ENCODE measurements around the gene MYLK4. TPM values are rescaled to one million over a fixed set of nuclear protein-coding genes. Genes with fewer than 3 reads are reported as not detected.
A peak's percentile ranks its signal among the peaks of the same experiment; 100 is the strongest.

MYLK4 gene
- total RNA-seq, 8 experiments from 2014 or later: 0.18 to 1.4 (median 0.46) TPM

GRCh38 chr6:2651536-2651935 is 99.2 kb downstream of the MYLK4 start:
- H3K27ac ChIP-seq: no peak overlapping the region
- H3K4me1 ChIP-seq (replicated peaks in 1 of 2): no peaks in the 10 kb centered on the region
- H3K4me3 ChIP-seq: no peak overlapping the region
- 8 to 100% (median 54%) methylated on average over 1 of the region's 1 CpG; no CpG with 5 or more reads in 2 of the 10 experiments for WGBS, 10 experiments
- ATAC-seq (replicated peaks in 6 of 8): no peak
- in situ Hi-C loops (cut with MboI; ENCODE audit: low pct_unique_long_range_greater_than_20kb in 2 of 9, low sequenced_read_pairs in 9 of 9, unreplicated experiment in 9 of 9): no loop called here

- WGBS, 10 experiments: no CpG with 5 or more reads among the region's 3 CpGs
- in situ Hi-C loops (cut with MboI; ENCODE audit: low pct_unique_long_range_greater_than_20kb in 2 of 9, low sequenced_read_pairs in 9 of 9, unreplicated experiment in 9 of 9): loop anchor here in 5 of 9 experiments (25.0 kb wide), 4 partner anchors 184 to 1059 kb away; partner anchors contain the start of gene FOXC1 (in 1 of the 5)
- no peak for ATAC-seq (replicated peaks in 6 of 8)
- Histone ChIP-seq H3K4me1 (replicated peaks in 1 of 2) (no peaks in the 10 kb centered on the region), H3K27ac (no peak overlapping the region), H3K4me3 (no peak overlapping the region)
These were observed 104.4 kb downstream of the MYLK4 start for GRCh38 chr6:2646346-2646745.

GRCh38 chr6:2643935-2644539 is 106.7 kb downstream of the MYLK4 start:
- Histone ChIP-seq H3K27ac (no peak overlapping the region), H3K4me1 (replicated peaks in 1 of 2) (peaks cover 0 to 4% of the 10 kb centered on the region in 2 donors), H3K4me3 (no peak overlapping the region)
- WGBS, 10 experiments: 77 to 100% (median 88%) methylated on average over 1 to 4 of the region's 5 CpGs; no CpG with 5 or more reads in 3 of the 10 experiments
- in situ Hi-C loops (cut with MboI; ENCODE audit: low pct_unique_long_range_greater_than_20kb in 2 of 9, low sequenced_read_pairs in 9 of 9, unreplicated experiment in 9 of 9): loop anchor here in 5 of 9 experiments (25.0 kb wide), 4 partner anchors 182 to 1057 kb away; partner anchors contain the start of gene FOXC1 (in 1 of the 5)
- no peak for ATAC-seq (replicated peaks in 6 of 8)

GRCh38 chr6:2643130-2643529 is 107.6 kb downstream of the MYLK4 start:
- in situ Hi-C loops (cut with MboI; ENCODE audit: low pct_unique_long_range_greater_than_20kb in 2 of 9, low sequenced_read_pairs in 9 of 9, unreplicated experiment in 9 of 9): loop anchor here in 5 of 9 experiments (25.0 kb wide), 4 partner anchors 181 to 1056 kb away; partner anchors contain the start of gene FOXC1 (in 1 of the 5)
- WGBS, 10 experiments: 0 to 92% (median 70%) methylated on average over 1 to 2 of the region's 2 CpGs; no CpG with 5 or more reads in 3 of the 10 experiments
- H3K27ac ChIP-seq: no peak overlapping the region
- peak in 2 of 8 experiments; percentile 52 to 66 for ATAC-seq (replicated peaks in 6 of 8)
- no peak overlapping the region for H3K4me3 ChIP-seq
- peaks cover 0 to 4% of the 10 kb centered on the region in 2 donors for H3K4me1 ChIP-seq (replicated peaks in 1 of 2)

GRCh38 chr6:2641044-2641725 is 109.5 kb downstream of the MYLK4 start:
- ATAC-seq (replicated peaks in 6 of 8): no peak
- no peak overlapping the region for H3K4me3 ChIP-seq
- H3K4me1 ChIP-seq (replicated peaks in 1 of 2): peaks cover 0 to 4% of the 10 kb centered on the region in 2 donors
- WGBS, 10 experiments: 57 to 87% (median 69%) methylated on average over 3 to 10 of the region's 14 CpGs
- no peak overlapping the region for H3K27ac ChIP-seq
- in situ Hi-C loops (cut with MboI; ENCODE audit: low pct_unique_long_range_greater_than_20kb in 2 of 9, low sequenced_read_pairs in 9 of 9, unreplicated experiment in 9 of 9): loop anchor here in 5 of 9 experiments (25.0 kb wide), 4 partner anchors 179 to 1054 kb away; partner anchors contain the start of gene FOXC1 (in 1 of the 5)

- ATAC-seq (replicated peaks in 6 of 8): no peak
- no peak overlapping the region for H3K4me3 ChIP-seq
- in situ Hi-C loops (cut with MboI; ENCODE audit: low pct_unique_long_range_greater_than_20kb in 2 of 9, low sequenced_read_pairs in 9 of 9, unreplicated experiment in 9 of 9): loop anchor here in 5 of 9 experiments (25.0 kb wide), 4 partner anchors 178 to 1053 kb away; partner anchors contain the start of gene FOXC1 (in 1 of the 5)
- 37 to 89% (median 61%) methylated on average over 1 to 4 of the region's 4 CpGs for WGBS, 10 experiments
- H3K4me1 ChIP-seq (replicated peaks in 1 of 2): peaks cover 0 to 4% of the 10 kb centered on the region in 2 donors
- no peak overlapping the region for H3K27ac ChIP-seq
These were observed 110.2 kb downstream of the MYLK4 start for GRCh38 chr6:2640551-2640950.

GRCh38 chr6:2639896-2640295 is 110.8 kb downstream of the MYLK4 start:
- in situ Hi-C loops (cut with MboI; ENCODE audit: low pct_unique_long_range_greater_than_20kb in 2 of 9, low sequenced_read_pairs in 9 of 9, unreplicated experiment in 9 of 9): loop anchor here in 6 of 9 experiments (10.0 to 25.0 kb wide), 5 partner anchors 178 to 1053 kb away; partner anchors contain the start of gene FOXC1 (in 2 of the 6)
- 20 to 100% (median 76%) methylated on average over 1 to 4 of the region's 8 CpGs; no CpG with 5 or more reads in 4 of the 10 experiments for WGBS, 10 experiments
- ATAC-seq (replicated peaks in 6 of 8): peak in 2 of 8 experiments; percentile 41 to 45
- H3K4me3 ChIP-seq: no peak overlapping the region
- peaks cover 0 to 4% of the 10 kb centered on the region in 2 donors for H3K4me1 ChIP-seq (replicated peaks in 1 of 2)
- no peak overlapping the region for H3K27ac ChIP-seq

GRCh38 chr6:2639167-2639566 is 111.6 kb downstream of the MYLK4 start:
- no peak overlapping the region for H3K4me3 ChIP-seq
- H3K4me1 ChIP-seq (replicated peaks in 1 of 2): peaks cover 0 to 4% of the 10 kb centered on the region in 2 donors
- H3K27ac ChIP-seq: no peak overlapping the region
- in situ Hi-C loops (cut with MboI; ENCODE audit: low pct_unique_long_range_greater_than_20kb in 2 of 9, low sequenced_read_pairs in 9 of 9, unreplicated experiment in 9 of 9): loop anchor here in 6 of 9 experiments (10.0 to 25.0 kb wide), 5 partner anchors 177 to 1052 kb away; partner anchors contain the start of gene FOXC1 (in 2 of the 6)
- no peak for ATAC-seq (replicated peaks in 6 of 8)
- 77 to 100% (median 80%) methylated on average over 1 to 6 of the region's 13 CpGs; no CpG with 5 or more reads in 3 of the 10 experiments for WGBS, 10 experiments

- no peak overlapping the region for H3K4me3 ChIP-seq
- no peak for ATAC-seq (replicated peaks in 6 of 8)
- no peak overlapping the region for H3K27ac ChIP-seq
- peaks cover 0 to 8% of the 10 kb centered on the region in 2 donors for H3K4me1 ChIP-seq (replicated peaks in 1 of 2)
- in situ Hi-C loops (cut with MboI; ENCODE audit: low pct_unique_long_range_greater_than_20kb in 2 of 9, low sequenced_read_pairs in 9 of 9, unreplicated experiment in 9 of 9): loop anchor here in 6 of 9 experiments (10.0 to 25.0 kb wide), 5 partner anchors 174 to 1049 kb away; partner anchors contain the start of gene FOXC1 (in 2 of the 6)
- 82 to 100% (median 95%) methylated on average over 1 to 17 of the region's 19 CpGs; no CpG with 5 or more reads in 1 of the 10 experiments for WGBS, 10 experiments
These were observed 114.0 kb downstream of the MYLK4 start for GRCh38 chr6:2636672-2637071.

GRCh38 chr6:2635911-2636310 is 114.8 kb downstream of the MYLK4 start:
- H3K4me3 ChIP-seq: no peak overlapping the region
- H3K4me1 ChIP-seq (replicated peaks in 1 of 2): peaks cover 0 to 8% of the 10 kb centered on the region in 2 donors
- no peak for ATAC-seq (replicated peaks in 6 of 8)
- in situ Hi-C loops (cut with MboI; ENCODE audit: low pct_unique_long_range_greater_than_20kb in 2 of 9, low sequenced_read_pairs in 9 of 9, unreplicated experiment in 9 of 9): loop anchor here in 6 of 9 experiments (10.0 to 25.0 kb wide), 5 partner anchors 174 to 1049 kb away; partner anchors contain the start of gene FOXC1 (in 2 of the 6)
- WGBS, 10 experiments: 91 to 100% (median 100%) methylated on average over 2 to 8 of the region's 12 CpGs; no CpG with 5 or more reads in 3 of the 10 experiments
- no peak overlapping the region for H3K27ac ChIP-seq

GRCh38 chr6:2634139-2634964 is 116.4 kb downstream of the MYLK4 start:
- in situ Hi-C loops (cut with MboI; ENCODE audit: low pct_unique_long_range_greater_than_20kb in 2 of 9, low sequenced_read_pairs in 9 of 9, unreplicated experiment in 9 of 9): loop anchor here in 6 of 9 experiments (10.0 to 25.0 kb wide), 5 partner anchors 172 to 1047 kb away; partner anchors contain the start of gene FOXC1 (in 2 of the 6)
- Histone ChIP-seq H3K4me1 (replicated peaks in 1 of 2) (peaks cover 0 to 4% of the 10 kb centered on the region in 2 donors), H3K27ac (no peak overlapping the region), H3K4me3 (peak overlapping the region; percentile 14 to 29 (median 16))
- ATAC-seq (replicated peaks in 6 of 8): peak; percentile 92 to 99 (median 96)
- WGBS, 10 experiments: 2 to 10% (median 6%) methylated on average over 4 to 27 of the region's 67 CpGs; no CpG with 5 or more reads in 5 of the 10 experiments

- H3K27ac ChIP-seq: no peak overlapping the region
- in situ Hi-C loops (cut with MboI; ENCODE audit: low pct_unique_long_range_greater_than_20kb in 2 of 9, low sequenced_read_pairs in 9 of 9, unreplicated experiment in 9 of 9): loop anchor here in 6 of 9 experiments (10.0 to 25.0 kb wide), 5 partner anchors 171 to 1046 kb away; partner anchors contain the start of gene FOXC1 (in 2 of the 6)
These were observed 117.0 kb downstream of the MYLK4 start for GRCh38 chr6:2633736-2634135.

More at GRCh38 chr6:2633736-2634135, 117.0 kb downstream of the MYLK4 start:
- WGBS, 10 experiments: 80 to 100% (median 90%) methylated on average over 1 to 13 of the region's 13 CpGs; no CpG with 5 or more reads in 1 of the 10 experiments
- H3K4me1 ChIP-seq (replicated peaks in 1 of 2): peaks cover 0 to 4% of the 10 kb centered on the region in 2 donors
- peak overlapping the region in 1 of 5 donors; percentile 29 for H3K4me3 ChIP-seq
- ATAC-seq (replicated peaks in 6 of 8): no peak
